Activated effector memory CD4-positive, alpha-beta T cell treated with anti-CD3 and anti-CD28 coated beads, Interleukin-2, amount 50 U/mL, for 16 hours (primary cell): ENCODE measurements around the gene AKT3.
A peak's percentile ranks its signal among the peaks of the same experiment; 100 is the strongest.
"Not testable (repeated sequence)": the region's sequence is repeated elsewhere in the genome, so short reads cannot be mapped to it uniquely, and the experiment has no call there.

Experiments
- DNase-seq: peaks from one replicate; pipeline ENCODE4 v3.0.0-alpha.2; 2020

Gene AKT3

GRCh38 chr1:243850202-243850451, at the start of gene AKT3:
TSS of gene AKT3 (minus strand) at chr1:243850243. CDS start at chr1:243843170, 7,073 bp downstream.
- no peak for DNase-seq

- DNase-seq = no peak
These were observed 48.2 kb upstream of the AKT3 start for GRCh38 chr1:243898278-243898677.

DNA sequence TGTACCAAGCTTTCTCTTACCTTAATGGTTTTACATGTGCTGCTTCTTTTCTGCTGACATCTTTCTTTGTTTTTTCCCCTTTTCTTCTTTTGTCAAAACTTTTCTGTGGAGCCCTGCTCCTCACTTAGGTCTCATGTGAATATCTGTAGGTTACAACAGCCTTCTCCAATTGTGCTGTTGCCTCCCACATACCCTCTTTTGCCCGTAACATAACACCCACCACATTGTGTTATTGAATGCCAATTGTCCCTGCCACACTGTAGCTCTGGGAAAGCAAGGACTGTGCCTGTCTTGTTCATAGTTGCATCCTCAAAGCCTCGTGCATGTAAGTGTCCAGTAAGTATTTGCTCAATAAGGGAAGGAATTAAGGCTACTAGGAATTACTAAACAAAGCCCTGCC, 46.3 kb upstream of the AKT3 start:
- DNase-seq = no peak

DNA sequence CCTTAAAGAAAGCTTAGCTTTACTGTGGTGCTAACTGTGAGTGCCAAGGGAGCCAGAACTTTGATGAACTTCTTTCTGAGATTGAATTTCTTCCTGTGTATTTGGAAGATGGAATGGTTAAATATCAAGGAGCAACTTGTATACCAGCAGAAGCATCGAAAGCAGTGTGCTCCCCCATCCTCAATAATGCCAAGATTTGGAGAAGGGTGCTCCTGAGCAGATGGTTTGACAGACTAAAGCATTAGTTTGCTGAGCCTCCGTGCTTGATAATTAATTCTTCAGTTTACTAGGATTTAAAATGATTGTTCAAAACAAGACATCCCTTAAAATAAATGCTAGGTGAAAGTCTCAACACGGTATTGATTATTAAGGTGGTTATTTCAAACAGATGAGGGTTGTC, 42.4 kb upstream of the AKT3 start:
- no peak for DNase-seq

DNA sequence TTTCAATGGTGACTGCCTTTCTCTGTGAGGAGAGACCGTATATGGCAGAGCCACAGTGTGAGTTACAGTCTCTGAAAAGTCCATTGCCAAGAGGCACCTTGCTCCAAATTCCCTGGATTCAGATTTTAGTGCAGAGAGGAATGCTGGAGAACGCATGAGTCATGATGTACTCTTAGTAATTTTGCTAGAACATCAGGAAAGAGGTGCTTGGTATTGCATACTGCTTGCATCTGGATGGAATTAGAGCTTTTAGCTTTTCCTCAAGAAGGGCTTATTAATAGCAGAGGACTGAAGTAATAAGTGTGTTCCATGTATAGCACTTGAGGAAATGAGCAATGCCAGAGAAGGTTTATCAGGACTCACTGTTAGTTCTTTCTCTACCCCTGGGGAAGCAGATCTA, 40.5 kb upstream of the AKT3 start:
- DNase-seq = no peak

DNA sequence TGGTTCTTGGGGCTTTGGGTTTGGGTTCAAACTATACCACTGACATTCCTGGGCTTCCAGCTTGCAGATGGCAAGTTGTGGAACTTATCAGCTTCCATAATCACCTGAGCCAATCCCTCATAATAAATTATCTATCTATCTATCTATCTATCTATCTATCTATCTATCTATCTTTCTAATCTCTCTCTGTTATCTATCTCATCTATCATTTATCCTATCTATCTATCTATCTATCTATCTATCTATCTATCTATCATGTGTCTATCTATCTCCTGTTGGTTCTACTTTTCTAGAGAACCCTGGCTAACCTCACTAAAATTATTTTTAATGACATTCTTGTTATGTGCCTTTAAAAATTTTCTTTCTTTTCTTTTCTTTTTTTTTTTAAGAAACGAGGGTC, 35.8 kb upstream of the AKT3 start:
- no peak for DNase-seq

DNA sequence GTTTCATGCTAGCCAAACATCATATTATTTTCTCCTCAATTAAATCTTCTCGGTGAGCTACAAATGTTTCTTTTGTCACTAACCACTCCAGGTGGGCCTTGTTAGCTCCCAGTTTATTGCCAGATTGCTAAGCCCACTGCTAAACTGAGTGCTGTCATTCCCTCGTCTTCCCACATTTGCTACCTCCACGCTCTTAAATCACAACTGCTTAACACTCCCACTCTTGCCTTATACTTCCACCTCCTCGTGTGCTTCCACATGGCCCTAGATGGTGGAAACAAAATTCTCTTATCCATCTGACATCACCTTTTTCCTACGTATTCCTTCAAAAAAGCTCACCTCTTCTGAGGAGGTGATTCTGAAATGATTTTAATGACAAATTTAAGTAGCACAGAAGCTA, 34.6 kb upstream of the AKT3 start:
- no peak for DNase-seq

GRCh38 chr1:243883551-243883950, 33.5 kb upstream of the AKT3 start:
- DNase-seq = no peak

DNA sequence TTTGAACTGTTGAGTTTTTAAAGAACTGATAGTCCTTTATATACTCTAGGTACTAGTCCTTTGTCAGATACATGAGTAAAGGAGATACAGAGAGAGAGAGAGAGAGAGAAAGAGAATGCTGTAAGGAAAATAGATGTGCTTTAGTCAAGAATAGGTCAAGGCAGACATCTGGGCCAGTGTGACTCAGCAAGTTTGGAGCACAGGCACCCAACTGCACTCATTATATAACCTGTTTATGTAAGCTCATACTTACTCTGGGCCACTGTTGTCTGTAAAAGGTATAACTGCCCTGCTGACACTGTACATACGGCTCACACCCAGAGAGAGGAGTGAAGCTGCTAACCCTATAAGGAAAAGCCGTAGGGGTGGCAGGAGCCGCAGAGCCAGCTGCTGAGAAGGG, 32.2 kb upstream of the AKT3 start:
- DNase-seq = no peak

DNA sequence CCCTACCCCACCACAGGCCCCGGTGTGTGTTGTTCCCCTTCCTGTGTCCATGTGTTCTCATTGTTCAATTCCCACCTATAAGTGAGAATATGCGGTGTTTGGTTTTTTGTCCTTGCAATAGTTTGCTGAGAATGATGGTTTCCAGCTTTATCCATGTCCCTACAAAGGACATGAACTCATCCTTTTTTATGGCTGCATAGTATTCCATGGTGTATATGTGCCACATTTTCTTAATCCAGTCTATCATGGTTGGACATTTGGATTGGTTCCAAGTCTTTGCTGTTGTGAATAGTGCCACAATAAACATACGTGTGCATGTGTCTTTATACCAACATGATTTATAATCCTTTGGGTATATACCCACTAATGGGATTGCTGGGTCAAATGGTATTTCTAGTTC, 27.0 kb upstream of the AKT3 start:
- not testable (repeated sequence) for DNase-seq

GRCh38 chr1:243855616-243856318, 5.7 kb upstream of the AKT3 start:
- DNase-seq = no peak

DNA sequence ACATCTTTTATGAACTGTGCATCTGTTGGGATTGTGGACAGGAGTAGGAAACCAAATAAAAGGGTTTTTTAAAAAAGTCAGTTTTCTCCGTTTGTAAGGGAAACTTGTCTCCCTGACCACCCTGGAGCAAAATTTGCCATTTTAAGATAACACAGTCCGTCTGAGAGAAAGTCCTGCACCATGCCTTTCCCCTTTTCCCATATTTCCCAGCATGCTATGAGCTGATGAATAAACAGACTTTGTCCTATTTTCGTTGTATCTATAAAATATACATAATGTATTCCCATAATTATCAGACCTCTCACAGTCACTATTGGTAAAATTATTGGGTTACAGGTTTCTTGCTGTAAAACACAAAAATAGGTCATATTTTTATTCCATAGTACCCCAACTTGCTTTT, 1.7 kb upstream of the AKT3 start:
- no peak for DNase-seq

- no peak for DNase-seq
These were observed 1.3 kb upstream of the AKT3 start for GRCh38 chr1:243851257-243851756.

DNA sequence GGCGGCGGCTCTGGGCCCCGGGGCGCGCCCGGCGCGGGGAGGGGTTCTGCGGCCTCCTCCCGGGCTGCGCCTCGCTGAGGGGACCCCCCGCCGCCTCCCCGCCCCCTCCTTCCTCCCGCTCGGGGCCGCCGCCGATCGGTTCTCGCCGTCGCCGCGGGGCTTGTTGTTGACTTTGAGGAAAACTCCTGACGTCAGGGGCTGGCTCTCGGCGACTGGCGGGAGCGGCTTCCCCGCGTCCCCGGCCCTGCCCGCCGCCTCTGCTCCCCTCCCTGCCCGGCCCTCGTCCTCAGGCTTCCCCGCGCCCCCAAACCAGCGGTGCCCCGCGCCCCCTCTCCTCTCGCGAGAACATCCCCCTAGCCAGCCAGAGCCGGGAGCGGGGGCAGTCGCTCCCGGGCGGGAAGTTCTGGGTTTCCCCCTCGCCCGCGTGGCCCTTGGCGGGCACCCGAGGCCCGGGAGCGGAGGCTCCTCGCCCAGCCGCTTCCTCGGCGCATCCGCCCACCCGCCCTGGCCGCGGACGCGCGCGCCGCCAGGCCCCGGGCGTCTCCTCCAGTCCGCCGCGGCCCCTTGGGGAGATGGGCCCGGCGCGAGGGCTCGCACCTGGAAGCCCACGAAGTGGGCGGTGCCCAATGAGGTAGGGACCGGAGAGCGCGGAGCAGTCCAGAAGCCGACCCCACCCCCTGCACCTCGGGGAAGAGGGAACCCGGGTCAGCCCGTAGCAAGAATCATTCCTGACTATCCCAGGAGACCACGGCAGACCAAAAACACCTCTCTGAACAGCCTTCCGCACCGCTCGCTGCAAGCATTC, 611 bp upstream of the AKT3 start:
- peak; percentile 95 for DNase-seq

DNA sequence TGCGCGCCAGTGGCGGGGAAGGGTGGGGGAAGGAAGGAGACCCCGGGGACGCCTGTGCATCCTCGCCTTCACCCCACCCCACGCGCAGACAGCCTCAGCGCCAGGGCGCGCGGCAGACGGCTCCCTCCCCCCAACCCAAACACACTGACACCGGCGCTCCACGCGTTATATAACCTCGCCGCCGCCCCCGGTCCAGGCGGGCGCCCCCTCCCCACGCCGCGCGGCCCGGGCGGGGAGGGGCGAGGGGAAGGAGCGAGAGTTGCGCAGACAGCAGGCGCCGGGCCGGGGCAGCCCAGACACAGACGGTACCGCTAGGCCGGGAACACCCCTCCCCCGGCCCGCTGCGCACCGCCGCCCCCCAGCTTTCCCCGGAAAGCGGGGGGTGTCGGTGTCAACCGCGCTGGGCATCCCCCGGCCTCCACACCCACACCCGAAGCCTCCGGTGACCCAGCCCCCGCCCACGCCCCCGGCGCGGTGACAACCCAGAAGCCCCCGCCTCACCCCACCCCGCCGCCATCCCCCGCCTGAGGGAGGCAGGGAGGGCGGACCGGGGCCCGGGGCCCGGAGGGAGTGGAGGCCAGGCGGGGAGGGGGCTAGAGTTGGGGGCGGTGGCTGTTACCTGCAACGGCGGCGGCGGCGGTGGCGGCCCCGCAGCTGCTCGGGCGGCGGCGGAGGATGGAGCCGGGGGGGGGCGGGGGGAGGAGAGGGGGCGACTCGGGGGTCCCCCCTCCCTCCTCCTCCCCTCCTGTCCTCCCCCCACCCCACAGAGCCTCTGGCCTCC, 432 bp downstream of the AKT3 start:
- DNase-seq = peak; percentile 91

DNA sequence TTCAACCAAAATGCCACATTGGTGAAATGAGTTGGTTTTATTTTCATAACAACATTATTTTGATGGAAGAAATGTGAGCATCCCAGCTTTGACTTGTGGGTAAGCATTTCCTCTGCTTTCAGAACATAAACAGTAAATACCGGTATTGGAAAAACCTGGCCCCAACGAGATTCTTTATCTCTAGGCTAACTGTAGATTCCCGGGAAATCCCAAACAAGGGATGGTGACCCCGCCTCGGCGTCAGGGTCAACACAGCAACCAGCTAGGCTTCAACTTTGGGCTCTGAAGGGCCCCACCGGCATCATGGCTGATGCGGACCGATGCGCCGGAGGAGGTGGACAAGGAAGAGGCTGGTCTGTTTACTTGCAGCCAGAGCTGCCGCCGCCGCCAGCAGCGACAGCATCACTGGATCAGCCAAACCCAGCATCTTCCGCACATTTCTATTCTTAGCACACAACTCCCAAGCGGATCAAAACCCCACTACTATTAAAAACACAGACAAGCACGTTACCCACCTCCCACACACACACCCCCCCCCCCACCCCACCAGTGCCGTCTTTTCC, 1.1 kb downstream of the AKT3 start:
- DNase-seq = peak; percentile 85

GRCh38 chr1:243848165-243848857, 1.7 kb downstream of the AKT3 start:
- no peak for DNase-seq

GRCh38 chr1:243846761-243847160, 3.3 kb downstream of the AKT3 start:
- no peak for DNase-seq

- no peak for DNase-seq
These were observed 4.2 kb downstream of the AKT3 start for GRCh38 chr1:243845888-243846287.

DNA sequence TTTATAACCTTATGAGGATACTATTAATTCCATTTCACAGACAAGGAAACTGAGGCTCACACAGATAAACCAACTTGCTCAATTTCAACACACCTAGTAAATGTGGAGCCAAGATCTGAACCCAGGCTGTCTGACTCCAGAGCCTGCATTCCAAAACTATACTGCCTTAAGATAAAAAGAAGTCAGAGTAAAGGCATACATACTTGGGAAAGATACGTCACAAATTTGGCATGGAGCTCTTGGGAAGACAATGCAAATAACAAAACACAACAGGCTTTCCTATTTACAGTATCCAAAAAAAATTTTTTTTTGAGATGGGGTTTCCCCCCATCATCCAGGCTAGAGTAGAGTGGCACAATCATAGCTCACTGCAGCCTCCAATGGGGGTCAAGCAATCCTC, 5.9 kb downstream of the AKT3 start:
- DNase-seq = no peak

DNA sequence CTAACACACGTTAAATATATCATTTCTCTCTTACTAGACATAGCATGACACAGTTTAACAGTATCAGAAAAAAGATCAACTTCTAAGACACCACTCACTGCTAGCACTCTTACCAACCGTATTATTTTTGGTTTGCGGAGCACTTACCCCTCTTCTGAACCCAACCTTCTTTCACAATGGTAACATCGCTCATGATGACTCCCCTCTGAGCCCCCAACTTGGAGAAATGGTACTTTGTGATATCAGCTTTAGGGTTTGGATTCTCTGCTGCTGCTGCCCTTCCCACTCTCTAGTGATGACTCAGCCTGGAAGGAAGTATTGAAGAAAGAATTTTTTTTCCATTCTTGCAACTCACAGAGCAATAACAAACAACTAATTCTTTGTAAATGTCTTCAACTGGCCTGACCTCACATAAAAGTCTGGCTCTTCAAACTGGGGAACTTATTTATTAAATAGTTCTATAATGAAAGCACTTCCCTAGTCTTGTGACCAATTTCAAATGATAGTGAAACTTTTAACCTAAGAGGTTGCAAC, 7.0 kb downstream of the AKT3 start:
- DNase-seq = peak; percentile 64

DNA sequence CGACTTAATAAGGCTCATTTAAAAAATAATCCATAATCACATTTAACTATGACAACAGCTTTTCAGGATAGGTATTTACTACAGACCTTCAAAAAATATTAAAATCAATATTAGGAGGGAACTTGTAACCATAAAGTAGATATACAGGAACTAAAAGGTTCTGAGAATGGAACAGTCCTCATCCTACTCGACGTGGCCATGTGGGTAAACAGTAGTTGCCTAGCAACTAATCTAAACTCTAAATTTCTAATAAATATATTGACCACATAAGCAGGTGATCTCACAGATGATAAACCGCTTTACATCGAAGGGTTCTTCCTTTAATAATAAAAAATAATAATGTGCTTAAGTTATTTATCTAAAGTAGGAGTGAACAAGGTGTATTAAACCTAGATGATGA, 7.9 kb downstream of the AKT3 start:
- no peak for DNase-seq

- DNase-seq = no peak
These were observed 8.5 kb downstream of the AKT3 start for GRCh38 chr1:243841507-243841906.
